DND-41 (cell line): Measurements from ENCODE around the gene TMEM132D.

Source experiments
- EZH2 ChIP-seq: IDR thresholded peaks from 3 replicates; pipeline ENCODE4 v1.6.1; 2012; ENCODE audit warnings: borderline replicate concordance, low read depth, mild to moderate bottlenecking, moderate library complexity, low read length, inconsistent platforms; ENCODE audit not compliant: severe bottlenecking
- TF ChIP-seq, protein P1 (sequence below): IDR thresholded peaks from 2 replicates; pipeline ENCODE4 v1.5.1; 2012; ENCODE audit warnings: borderline replicate concordance, low read length, moderate library complexity, mild to moderate bottlenecking; ENCODE audit not compliant: poor library complexity, severe bottlenecking; ENCODE audit errors: extremely low read depth

DNA sequence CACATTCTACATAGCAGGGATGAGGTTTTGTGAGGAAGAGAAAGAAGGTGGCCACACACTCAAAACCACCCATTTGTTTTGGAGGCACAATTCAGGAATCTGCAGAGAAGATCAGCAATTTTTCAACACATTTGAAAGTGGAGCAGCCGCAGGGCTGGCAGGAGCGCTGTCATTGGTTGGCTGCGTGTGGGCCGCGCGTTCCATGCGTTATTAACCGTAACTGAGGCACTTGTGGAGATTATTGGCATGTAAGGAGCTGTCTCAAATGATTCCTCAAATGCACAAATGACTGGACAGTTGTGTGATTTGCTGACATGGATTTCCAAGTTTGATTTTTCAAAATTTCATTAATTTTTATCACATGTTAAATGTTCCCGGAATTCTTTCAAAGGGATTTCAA lies 318.5 kb downstream of the TMEM132D start:
- TF ChIP-seq, protein P1, sequence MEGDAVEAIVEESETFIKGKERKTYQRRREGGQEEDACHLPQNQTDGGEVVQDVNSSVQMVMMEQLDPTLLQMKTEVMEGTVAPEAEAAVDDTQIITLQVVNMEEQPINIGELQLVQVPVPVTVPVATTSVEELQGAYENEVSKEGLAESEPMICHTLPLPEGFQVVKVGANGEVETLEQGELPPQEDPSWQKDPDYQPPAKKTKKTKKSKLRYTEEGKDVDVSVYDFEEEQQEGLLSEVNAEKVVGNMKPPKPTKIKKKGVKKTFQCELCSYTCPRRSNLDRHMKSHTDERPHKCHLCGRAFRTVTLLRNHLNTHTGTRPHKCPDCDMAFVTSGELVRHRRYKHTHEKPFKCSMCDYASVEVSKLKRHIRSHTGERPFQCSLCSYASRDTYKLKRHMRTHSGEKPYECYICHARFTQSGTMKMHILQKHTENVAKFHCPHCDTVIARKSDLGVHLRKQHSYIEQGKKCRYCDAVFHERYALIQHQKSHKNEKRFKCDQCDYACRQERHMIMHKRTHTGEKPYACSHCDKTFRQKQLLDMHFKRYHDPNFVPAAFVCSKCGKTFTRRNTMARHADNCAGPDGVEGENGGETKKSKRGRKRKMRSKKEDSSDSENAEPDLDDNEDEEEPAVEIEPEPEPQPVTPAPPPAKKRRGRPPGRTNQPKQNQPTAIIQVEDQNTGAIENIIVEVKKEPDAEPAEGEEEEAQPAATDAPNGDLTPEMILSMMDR, result no peak
- no peak for TF ChIP-seq EZH2
